NCI-H526 treated with DMSO at 0.1 percent for 48 hours (cell line): ENCODE measurements around the gene MYO1C.
"Not testable (repeated sequence)": the region's sequence is repeated elsewhere in the genome, so short reads cannot be mapped to it uniquely, and the experiment has no call there.

ENCODE experiments used
- DNase-seq: peaks from one replicate; lab custom pipeline; 2025; lab: John Stamatoyannopoulos, UW

MYO1C gene

GRCh38 chr17:1423456-1424135 lies 68.9 kb downstream of the MYO1C start:
- DNase-seq = no peak

- no peak for DNase-seq
Measured at GRCh38 chr17:1422885-1423284, 69.6 kb downstream of the MYO1C start.

- DNase-seq = no peak
Measured at GRCh38 chr17:1421470-1421869, 71.0 kb downstream of the MYO1C start.

GRCh38 chr17:1420981-1421380 lies 71.5 kb downstream of the MYO1C start:
- DNase-seq = no peak

- no peak for DNase-seq
Measured at GRCh38 chr17:1420163-1420562, 72.3 kb downstream of the MYO1C start.

GRCh38 chr17:1418476-1418875 lies 74.0 kb downstream of the MYO1C start:
- DNase-seq = not testable (repeated sequence)

- no peak for DNase-seq
Measured at GRCh38 chr17:1416414-1416813, 76.1 kb downstream of the MYO1C start.

- no peak for DNase-seq
Measured at GRCh38 chr17:1414634-1415033, 77.9 kb downstream of the MYO1C start.
